OCI-LY1 (cell line): ENCODE results near the gene PNRC2.

Experiments
- H2AFZ ChIP-seq: fragments of 200-600 bp; sonication (generic), shearing (Covaris generic); 2 replicates; pipeline ENCODE4 v1.6.0; 2014; ENCODE audit warnings: antibody characterized with exemption, mild to moderate bottlenecking, low read length
- H3F3A ChIP-seq: fragments of 200-600 bp; sonication (generic), shearing (Covaris generic); 2 replicates; pipeline ENCODE4 v1.6.0; 2014; ENCODE audit warnings: mild to moderate bottlenecking, antibody characterized with exemption, low read length, moderate library complexity; ENCODE audit not compliant: insufficient read depth
- H3K27ac ChIP-seq: fragments of 200-600 bp; sonication (generic); 2 replicates; pipeline ENCODE4 v1.5.1; 2014; ENCODE audit warnings: low read length, mixed run types, mild to moderate bottlenecking, low read depth; ENCODE audit not compliant: poor library complexity, severe bottlenecking
- H3K27me3 ChIP-seq: fragments of 200-600 bp; sonication (generic); 2 replicates; pipeline ENCODE4 v1.6.0; 2014; ENCODE audit warnings: antibody characterized with exemption, mild to moderate bottlenecking, low read length, moderate library complexity; ENCODE audit not compliant: insufficient read depth
- H3K36me3 ChIP-seq: fragments of 200-600 bp; sonication (generic); 2 replicates; pipeline ENCODE4 v1.6.1; 2014; ENCODE audit warnings: mild to moderate bottlenecking, antibody characterized with exemption, low read length, moderate library complexity, mixed read lengths; ENCODE audit not compliant: insufficient read depth
- H3K4me1 ChIP-seq: fragments of 200-600 bp; sonication (generic); 2 replicates; pipeline ENCODE4 v1.5.1; 2014; ENCODE audit warnings: mild to moderate bottlenecking, low read length, moderate library complexity; ENCODE audit not compliant: insufficient read depth, severe bottlenecking
- H3K4me2 ChIP-seq: fragments of 200-600 bp; sonication (generic), shearing (Covaris generic); 2 replicates; pipeline ENCODE4 v1.6.1; 2014; ENCODE audit warnings: low read length
- H3K4me3 ChIP-seq: fragments of 200-600 bp; sonication (generic); 2 replicates; pipeline ENCODE4 v1.5.1; 2014; ENCODE audit warnings: low read length, low read depth, mild to moderate bottlenecking, mixed read lengths; ENCODE audit not compliant: poor library complexity, severe bottlenecking
- H3K79me2 ChIP-seq: fragments of 200-600 bp; shearing (Covaris generic); 2 replicates; pipeline ENCODE4 v1.6.1; 2016; ENCODE audit warnings: mixed run types, low read length, mixed read lengths; ENCODE audit not compliant: insufficient read depth
- H3K9ac ChIP-seq: fragments of 200-600 bp; sonication (generic), shearing (Covaris generic); 2 replicates; pipeline ENCODE4 v1.6.1; 2014; ENCODE audit warnings: mild to moderate bottlenecking, low read length, mixed read lengths
- H3K9me2 ChIP-seq: fragments of 200-600 bp; sonication (generic), shearing (Covaris generic); 2 replicates; pipeline ENCODE4 v1.6.1; 2014; ENCODE audit warnings: low read depth, mild to moderate bottlenecking, low read length, mixed read lengths
- H3K9me3 ChIP-seq: fragments of 200-600 bp; shearing (Covaris generic); 2 replicates; pipeline ENCODE4 v1.6.1; 2014; ENCODE audit warnings: low read length, mixed read lengths
- H4K20me1 ChIP-seq: fragments of 200-600 bp; sonication (generic), shearing (Covaris generic); 2 replicates; pipeline ENCODE4 v1.6.0; 2016; ENCODE audit warnings: mild to moderate bottlenecking, low read length; ENCODE audit not compliant: insufficient read depth
- EZH2 ChIP-seq: fragments of 200-600 bp; sonication (generic), shearing (Covaris generic); IDR thresholded peaks from 2 replicates; pipeline ENCODE4 v1.8.0; 2017; ENCODE audit warnings: borderline replicate concordance, mixed run types, mild to moderate bottlenecking, antibody characterized with exemption, low read length, moderate library complexity, mixed read lengths
- TF ChIP-seq, protein P1 (sequence below): fragments of 200-600 bp; sonication (generic), shearing (Covaris generic); IDR thresholded peaks from 2 replicates; pipeline ENCODE4 v1.5.1; 2017; ENCODE audit warnings: mild to moderate bottlenecking, antibody characterized with exemption, low read length, moderate library complexity, mixed read lengths

The PNRC2 gene

DNA sequence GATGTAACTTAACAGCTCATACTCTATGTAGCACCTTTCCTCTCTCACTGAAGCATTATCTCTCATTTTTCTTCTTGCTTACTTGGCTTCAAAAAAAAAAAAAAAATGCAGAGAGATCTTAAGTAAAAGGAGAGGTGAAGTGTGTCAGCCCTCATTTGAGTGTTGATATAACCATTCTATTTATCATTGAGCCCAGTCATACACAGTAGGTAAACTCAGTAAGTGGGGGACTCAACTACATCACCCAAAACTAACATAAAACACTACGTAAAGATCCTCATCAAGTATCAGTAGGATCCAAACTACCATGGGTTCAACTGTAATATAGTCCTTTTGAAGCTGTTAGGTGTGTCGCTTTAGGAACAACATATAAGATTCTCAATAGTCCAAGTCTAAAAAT is 8.2 kb downstream of the PNRC2 start:
- H3K4me3 ChIP-seq = no peak overlapping the region
- no peak overlapping the region for H3K4me2 ChIP-seq
- peaks cover 5% of the 10 kb centered on the region for H3K79me2 ChIP-seq
- peaks cover 29% of the 10 kb centered on the region for H3K4me1 ChIP-seq
- TF ChIP-seq, protein P1, sequence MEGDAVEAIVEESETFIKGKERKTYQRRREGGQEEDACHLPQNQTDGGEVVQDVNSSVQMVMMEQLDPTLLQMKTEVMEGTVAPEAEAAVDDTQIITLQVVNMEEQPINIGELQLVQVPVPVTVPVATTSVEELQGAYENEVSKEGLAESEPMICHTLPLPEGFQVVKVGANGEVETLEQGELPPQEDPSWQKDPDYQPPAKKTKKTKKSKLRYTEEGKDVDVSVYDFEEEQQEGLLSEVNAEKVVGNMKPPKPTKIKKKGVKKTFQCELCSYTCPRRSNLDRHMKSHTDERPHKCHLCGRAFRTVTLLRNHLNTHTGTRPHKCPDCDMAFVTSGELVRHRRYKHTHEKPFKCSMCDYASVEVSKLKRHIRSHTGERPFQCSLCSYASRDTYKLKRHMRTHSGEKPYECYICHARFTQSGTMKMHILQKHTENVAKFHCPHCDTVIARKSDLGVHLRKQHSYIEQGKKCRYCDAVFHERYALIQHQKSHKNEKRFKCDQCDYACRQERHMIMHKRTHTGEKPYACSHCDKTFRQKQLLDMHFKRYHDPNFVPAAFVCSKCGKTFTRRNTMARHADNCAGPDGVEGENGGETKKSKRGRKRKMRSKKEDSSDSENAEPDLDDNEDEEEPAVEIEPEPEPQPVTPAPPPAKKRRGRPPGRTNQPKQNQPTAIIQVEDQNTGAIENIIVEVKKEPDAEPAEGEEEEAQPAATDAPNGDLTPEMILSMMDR = no peak
- no peak for TF ChIP-seq EZH2
- no peaks in the 10 kb centered on the region for H3K9me3 ChIP-seq
- H3K27me3 ChIP-seq = no peaks in the 10 kb centered on the region
- no peaks in the 10 kb centered on the region for H4K20me1 ChIP-seq
- no peak overlapping the region for H3K27ac ChIP-seq
- peaks cover 46% of the 10 kb centered on the region for H3F3A ChIP-seq
- H3K9ac ChIP-seq = no peak overlapping the region
- H3K9me2 ChIP-seq = no peaks in the 10 kb centered on the region
- peaks cover 99% of the 10 kb centered on the region for H3K36me3 ChIP-seq
- no peak overlapping the region for H2AFZ ChIP-seq

DNA sequence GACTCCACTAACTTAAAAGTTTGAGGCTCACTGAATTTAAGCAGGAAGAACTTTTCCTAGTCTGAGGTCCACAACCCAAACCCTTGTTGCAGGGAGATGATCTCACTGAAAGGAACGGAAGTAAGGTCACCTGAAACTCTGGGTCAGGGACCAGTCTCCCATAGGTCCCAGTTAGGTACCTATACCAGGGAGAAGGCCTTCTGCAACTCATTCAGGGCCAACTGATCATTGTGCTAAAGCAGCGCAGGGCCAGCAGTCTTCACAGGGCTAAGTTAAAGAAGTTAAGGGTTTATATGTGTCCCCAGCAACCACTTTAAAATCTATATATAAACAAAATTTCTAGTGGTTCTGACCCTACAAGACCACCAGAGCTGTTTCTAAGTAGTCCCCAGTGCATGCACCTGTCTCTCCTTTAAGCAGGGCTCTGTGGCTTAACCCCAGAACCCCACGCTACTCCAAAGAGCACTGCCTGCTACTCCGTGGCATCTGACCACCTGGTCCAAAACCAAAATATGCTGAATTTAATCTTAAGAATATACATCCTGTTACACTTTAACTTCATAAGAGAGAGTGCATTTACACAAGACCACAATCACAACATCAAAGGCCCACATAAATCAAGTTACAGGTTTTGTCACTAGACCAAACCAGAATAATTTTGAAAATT is 17.7 kb downstream of the PNRC2 start:
- H3K79me2 ChIP-seq = peaks cover 71% of the 10 kb centered on the region
- H3K9ac ChIP-seq = peak overlapping the region; percentile 94

DNA sequence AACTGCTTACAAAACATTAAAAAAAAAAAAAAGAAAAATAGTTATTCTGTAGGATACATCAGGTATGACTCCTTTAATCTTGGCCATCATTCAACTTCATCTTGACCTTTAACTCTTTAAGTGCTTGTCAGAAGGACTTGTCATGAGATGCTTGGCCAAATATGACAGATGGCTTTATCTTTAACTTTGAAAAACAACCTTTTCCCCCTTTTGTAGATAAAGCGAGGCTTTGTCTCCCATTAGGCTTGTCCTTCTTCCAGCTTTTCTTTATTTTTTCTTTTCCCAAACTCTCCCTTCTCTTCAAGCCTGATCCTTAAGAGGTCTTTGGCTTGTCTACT is 18.2 kb downstream of the PNRC2 start:
- H3K4me1 ChIP-seq = peaks cover 61% of the 10 kb centered on the region

More for the DNA sequence above, 17.7 kb downstream of the PNRC2 start:
- H3K36me3 ChIP-seq = peaks cover 74% of the 10 kb centered on the region
- peaks cover 61% of the 10 kb centered on the region for H3K4me1 ChIP-seq
- peak overlapping the region; percentile 95 for H3K27ac ChIP-seq
- H3K9me2 ChIP-seq = no peaks in the 10 kb centered on the region
- no peaks in the 10 kb centered on the region for H4K20me1 ChIP-seq
- H3K4me3 ChIP-seq = peak overlapping the region; percentile 97
- TF ChIP-seq, protein P1 = no peak
- TF ChIP-seq EZH2 = no peak
- H3K27me3 ChIP-seq = no peaks in the 10 kb centered on the region
- no peak overlapping the region for H2AFZ ChIP-seq
- H3K4me2 ChIP-seq = peak overlapping the region; percentile 90
- H3F3A ChIP-seq = no peaks in the 10 kb centered on the region
- no peaks in the 10 kb centered on the region for H3K9me3 ChIP-seq

More for the DNA sequence above, 18.2 kb downstream of the PNRC2 start:
- H3K9me2 ChIP-seq = no peaks in the 10 kb centered on the region
- TF ChIP-seq, protein P1 = no peak
- TF ChIP-seq EZH2 = no peak
- peak overlapping the region; percentile 94 for H3K9ac ChIP-seq
- no peaks in the 10 kb centered on the region for H3K27me3 ChIP-seq
- H3K4me3 ChIP-seq = peak overlapping the region; percentile 97
- no peaks in the 10 kb centered on the region for H4K20me1 ChIP-seq
- H3K36me3 ChIP-seq = peaks cover 69% of the 10 kb centered on the region
- H3K4me2 ChIP-seq = peak overlapping the region; percentile 90
- peak overlapping the region; percentile 95 for H3K27ac ChIP-seq
- H3K79me2 ChIP-seq = peaks cover 70% of the 10 kb centered on the region
- H2AFZ ChIP-seq = no peak overlapping the region
- no peaks in the 10 kb centered on the region for H3F3A ChIP-seq
- no peaks in the 10 kb centered on the region for H3K9me3 ChIP-seq
